IMR-90 (cell line): ENCODE measurements around the gene SLC7A10. TPM values are rescaled to one million over a fixed set of nuclear protein-coding genes. Genes with fewer than 3 reads are reported as not detected.

ENCODE experiments used
- ATAC-seq: fragments of 200-7000 bp; cut with Tn5 transposase; 2 replicates; pipeline ENCODE4 v1.9.1; 2020; ENCODE audit warnings: low read depth, mild to moderate bottlenecking, moderate library complexity
- BruUV-seq: library from RNA; stranded (reverse); fragments of 400-500 nt; replicated peaks from 2 replicates; lab custom pipeline; 2021; lab: Mats Ljungman, UMichigan
- CTCF ChIA-PET: fragments of 300-600 bp; formaldehyde crosslinking; extraction: SDS; loops from one replicate; lab custom pipeline; 2021; ENCODE audit warnings: antibody characterized with exemption; lab: Yijun Ruan, JAX
- POLR2A ChIA-PET: fragments of 300-600 bp; sonication (Branson Sonifier 250); formaldehyde crosslinking; loops from one replicate; lab custom pipeline; 2022; ENCODE audit warnings: antibody characterized with exemption; ENCODE audit not compliant: unreplicated experiment; lab: Charles Lee
- DNase-seq: peaks from one replicate; pipeline ENCODE4 v3.0.0; 2013
- H2AFZ ChIP-seq: replicated peaks from 2 replicates; pipeline ENCODE3; 2013; ENCODE audit warnings: low read length, mild to moderate bottlenecking; ENCODE audit not compliant: poor library complexity
- H2AK5ac ChIP-seq: 2 replicates; pipeline ENCODE4 v1.6.1; 2013; ENCODE audit warnings: low read depth, low read length, inconsistent platforms
- H2AK9ac ChIP-seq: replicated peaks from 2 replicates; pipeline ENCODE3; 2013; ENCODE audit warnings: mild to moderate bottlenecking, low read depth, low read length, moderate library complexity; ENCODE audit not compliant: poor library complexity
- H2BK120ac ChIP-seq: 2 replicates; pipeline ENCODE4 v1.6.1; 2013; ENCODE audit warnings: low read depth, low read length, inconsistent platforms
- H2BK15ac ChIP-seq: 3 replicates; pipeline ENCODE4 v1.6.1; 2013; ENCODE audit warnings: low read depth, low read length, inconsistent platforms
- H2BK20ac ChIP-seq: 2 replicates; pipeline ENCODE4 v1.6.1; 2013; ENCODE audit warnings: low read depth, mild to moderate bottlenecking, inconsistent platforms, low read length, moderate library complexity
- H2BK5ac ChIP-seq: 2 replicates; pipeline ENCODE4 v1.6.1; 2013; ENCODE audit warnings: mild to moderate bottlenecking, low read depth, low read length, inconsistent platforms; ENCODE audit not compliant: poor library complexity, severe bottlenecking
- H3K14ac ChIP-seq: replicated peaks from 2 replicates; pipeline ENCODE4 v1.6.1; 2013; ENCODE audit warnings: low read depth, low read length, inconsistent platforms
- H3K18ac ChIP-seq: 2 replicates; pipeline ENCODE4 v1.6.1; 2013; ENCODE audit warnings: low read depth, low read length, control low read depth
- H3K23ac ChIP-seq: 2 replicates; pipeline ENCODE4 v1.6.1; 2013; ENCODE audit warnings: low read depth, low read length, inconsistent platforms
- H3K27ac ChIP-seq: 2 replicates; pipeline ENCODE4 v1.5.1; 2013; ENCODE audit warnings: mild to moderate bottlenecking, control low read depth, low read length; ENCODE audit not compliant: insufficient read depth
- H3K27me3 ChIP-seq: 2 replicates; pipeline ENCODE4 v1.6.1; 2013; ENCODE audit warnings: low read length; ENCODE audit not compliant: control insufficient read depth, insufficient read depth
- H3K36me3 ChIP-seq: 2 replicates; pipeline ENCODE4 v1.6.1; 2013; ENCODE audit warnings: low read length, mixed read lengths; ENCODE audit not compliant: control insufficient read depth, insufficient read depth
- H3K4ac ChIP-seq: 2 replicates; pipeline ENCODE4 v1.6.1; 2013; ENCODE audit warnings: low read depth, low read length, inconsistent platforms
- H3K4me1 ChIP-seq: 2 replicates; pipeline ENCODE4 v1.6.1; 2013; ENCODE audit warnings: low read length, mixed read lengths; ENCODE audit not compliant: control insufficient read depth, insufficient read depth
- H3K4me2 ChIP-seq: 2 replicates; pipeline ENCODE4 v1.6.1; 2013; ENCODE audit warnings: low read depth, mild to moderate bottlenecking, control low read depth, low read length, moderate library complexity
- H3K4me3 ChIP-seq: 2 replicates; pipeline ENCODE4 v1.5.1; 2013; ENCODE audit warnings: low read depth, mild to moderate bottlenecking, control low read depth, low read length, moderate library complexity; ENCODE audit not compliant: insufficient read depth
- H3K56ac ChIP-seq: 2 replicates; pipeline ENCODE4 v1.6.1; 2013; ENCODE audit warnings: low read length, inconsistent platforms; ENCODE audit not compliant: insufficient read depth; ENCODE audit errors: extremely low read depth
- H3K79me1 ChIP-seq, 2 experiments: 2 replicates each; pipeline ENCODE4 v1.6.1; 2013; ENCODE audit warnings: low read length in 2 of 2, inconsistent platforms in 1 of 2, low read depth in 1 of 2
- H3K9ac ChIP-seq: 2 replicates; pipeline ENCODE4 v1.6.1; 2013; ENCODE audit warnings: low read depth, low read length, control low read depth
- H3K9me1 ChIP-seq: 2 replicates; pipeline ENCODE4 v1.6.1; 2013; ENCODE audit warnings: low read length, inconsistent platforms; ENCODE audit not compliant: insufficient read depth
- H3K9me3 ChIP-seq: 2 replicates; pipeline ENCODE4 v1.6.1; 2013; ENCODE audit warnings: low read length; ENCODE audit not compliant: control insufficient read depth, insufficient read depth
- H4K20me1 ChIP-seq: 2 replicates; pipeline ENCODE4 v1.6.1; 2013; ENCODE audit warnings: low read length, inconsistent platforms; ENCODE audit not compliant: insufficient read depth
- H4K5ac ChIP-seq: 2 replicates; pipeline ENCODE4 v1.6.1; 2013; ENCODE audit warnings: mild to moderate bottlenecking, low read depth, low read length, control low read depth
- H4K8ac ChIP-seq, 2 experiments: 2 replicates each; pipeline ENCODE4 v1.6.1; 2013; ENCODE audit warnings: low read depth in 2 of 2, low read length in 2 of 2, control low read depth in 1 of 2, inconsistent platforms in 1 of 2
- H4K91ac ChIP-seq: 2 replicates; pipeline ENCODE4 v1.6.1; 2013; ENCODE audit warnings: low read depth, low read length, inconsistent platforms; ENCODE audit not compliant: insufficient read depth
- BHLHE40 ChIP-seq: fragments of 150-350 bp; IDR thresholded peaks from 2 replicates; pipeline ENCODE4 v1.6.1; 2016; ENCODE audit warnings: mild to moderate bottlenecking, low read depth, low read length
- CEBPB ChIP-seq: IDR thresholded peaks from 2 replicates; pipeline ENCODE4 v1.6.1; 2012; ENCODE audit warnings: low read depth, low read length, improper control_type of control experiment
- CTCF ChIP-seq: conservative IDR thresholded peaks from 2 replicates; pipeline ENCODE4 v1.5.1; 2012; ENCODE audit warnings: mild to moderate bottlenecking, low read depth, low read length, improper control_type of control experiment
- ELK1 ChIP-seq: fragments of 150-350 bp; IDR thresholded peaks from 2 replicates; pipeline ENCODE4 v1.6.1; 2016; ENCODE audit warnings: low read depth, mild to moderate bottlenecking, low read length, moderate library complexity, borderline replicate concordance
- FOS ChIP-seq: fragments of 150-350 bp; IDR thresholded peaks from 2 replicates; pipeline ENCODE4 v1.6.1; 2016; ENCODE audit warnings: low read depth, low read length
- MAFK ChIP-seq: IDR thresholded peaks from 2 replicates; pipeline ENCODE4 v1.6.1; 2012; ENCODE audit warnings: low read depth, low read length, improper control_type of control experiment
- MAZ ChIP-seq: IDR thresholded peaks from 2 replicates; pipeline ENCODE4 v1.6.1; 2012; ENCODE audit warnings: low read depth, mild to moderate bottlenecking, low read length, improper control_type of control experiment, moderate library complexity, borderline replicate concordance
- MXI1 ChIP-seq: IDR thresholded peaks from 2 replicates; pipeline ENCODE4 v1.6.1; 2012; ENCODE audit warnings: low read depth, mild to moderate bottlenecking, low read length, moderate library complexity, borderline replicate concordance
- POLR2A ChIP-seq: IDR thresholded peaks from 2 replicates; pipeline ENCODE4 v1.6.1; 2012; ENCODE audit warnings: mild to moderate bottlenecking, low read depth, low read length
- RAD21 ChIP-seq: IDR thresholded peaks from 2 replicates; pipeline ENCODE4 v1.6.1; 2012; ENCODE audit warnings: low read length, improper control_type of control experiment
- RCOR1 ChIP-seq: IDR thresholded peaks from 2 replicates; pipeline ENCODE4 v1.6.1; 2012; ENCODE audit warnings: mild to moderate bottlenecking, low read length, improper control_type of control experiment; ENCODE audit not compliant: insufficient replicate concordance
- SMC3 ChIP-seq: fragments of 150-350 bp; IDR thresholded peaks from 2 replicates; pipeline ENCODE4 v1.6.1; 2016; ENCODE audit warnings: low read depth, mild to moderate bottlenecking, antibody characterized with exemption, low read length, moderate library complexity
- USF2 ChIP-seq: fragments of 150-350 bp; IDR thresholded peaks from 2 replicates; pipeline ENCODE4 v1.6.1; 2017; ENCODE audit warnings: mild to moderate bottlenecking, antibody characterized with exemption, low read length, low read depth
- WGBS, 2 experiments: methylation state at CpG; one replicate each; pipeline versions ENCODE4 v1.1.5 to v1.1.7; 2013; ENCODE audit warnings: missing lambda C conversion rate in 2 of 2; ENCODE audit not compliant: insufficient read length in 1 of 2; ENCODE audit errors: extremely low coverage in 2 of 2; 5-methylcytosine and 5-hydroxymethylcytosine counted together
- dilution Hi-C: fragments of 300-500 bp; cut with HindIII; formaldehyde crosslinking; loops from one replicate; pipeline ENCODE4 v1.14.3; 2018; ENCODE audit warnings: low sequenced_read_pairs; ENCODE audit not compliant: unreplicated experiment
- in situ Hi-C: fragments of 300-500 bp; cut with MboI; formaldehyde crosslinking; loops from 3 replicates; pipeline ENCODE4 v1.14.3; 2019; ENCODE audit warnings: low sequenced_read_pairs, inconsistent platforms, mixed read lengths
- intact Hi-C: fragments of 100-400 bp; cut with micrococcal nuclease; formaldehyde crosslinking; loops from 2 replicates; pipeline ENCODE4 v1.10.0; 2022
- polyA plus RNA-seq, 3 experiments: library from polyadenylated mRNA; depleted of rRNA; stranded (reverse); fragments of >200 nt; gene quantifications; 2 replicates each; pipeline ENCODE4 v1.2.3, GENCODE V29; 2012; ENCODE audit warnings: low replicate concordance in 1 of 3
- total RNA-seq: library from RNA; depleted of rRNA; stranded (reverse); fragments of >200 nt; gene quantifications from 2 replicates; pipeline ENCODE4 v1.2.3, GENCODE V29; 2012

SLC7A10 gene
- total and polyA plus RNA-seq, 2 of the 4 experiments (the other 2 are of a cell fraction): not detected

- Histone ChIP-seq H3K79me1 (no peaks in the 10 kb centered on the region), H2BK20ac (no peak overlapping the region), H4K20me1 (no peaks in the 10 kb centered on the region), H3K9ac (no peak overlapping the region), H3K36me3 (peaks cover 11% of the 10 kb centered on the region; the same call in 1 of the 2 replicates), H3K4me1 (no peaks in the 10 kb centered on the region), H2AFZ (no peak overlapping the region), H3K4ac (no peak overlapping the region), H3K56ac (no peak overlapping the region), H3K9me3 (no peaks in the 10 kb centered on the region), H3K4me2 (no peak overlapping the region), H2BK120ac (no peak overlapping the region), H3K27ac (no peak overlapping the region), H4K91ac (no peak overlapping the region), H2BK5ac (no peak overlapping the region), H3K18ac (no peak overlapping the region), H3K9me1 (no peaks in the 10 kb centered on the region), H4K8ac (no peak overlapping the region), H3K4me3 (no peak overlapping the region), H3K23ac (no peak overlapping the region), H2BK15ac (no peak overlapping the region), H2AK5ac (no peak overlapping the region), H3K27me3 (no peaks in the 10 kb centered on the region), H3K14ac (no peak overlapping the region), H2AK9ac (no peak overlapping the region), H4K5ac (no peak overlapping the region)
- BruUV-seq: no TSS peak
- CTCF ChIA-PET: no interaction called here
- dilution Hi-C loops (no loop called here), intact Hi-C loops (no loop called here), in situ Hi-C loops (no loop called here)
- 93% methylated on average over 6 of the region's 11 CpGs; no CpG with 5 or more reads in 1 of the 2 experiments for WGBS, 2 experiments
- no peak for DNase-seq
- ATAC-seq: no peak
- POLR2A ChIA-PET: no interaction called here
- TF ChIP-seq ELK1 (no peak), BHLHE40 (no peak), MXI1 (no peak), POLR2A (no peak), RAD21 (no peak), FOS (no peak), CTCF (no peak), SMC3 (no peak), MAFK (no peak), USF2 (no peak), CEBPB (no peak), RCOR1 (no peak), MAZ (no peak)
These were observed 17.2 kb downstream of the SLC7A10 start for GRCh38 chr19:33208371-33208895.
